Dendritic cell treated with granulocyte-macrophage colony-stimulating factor and Interleukin-4, amounts not matched to agents 40 ng/mL and 50 ng/mL, for 4 days (primary cell): ENCODE data around the gene UTRN.

ENCODE experiments used
- H3K27ac Mint-ChIP-seq: one replicate; pipeline ENCODE4 v1.8.0; 2022; ENCODE audit warnings: mild to moderate bottlenecking, mixed read lengths
- H3K27me3 Mint-ChIP-seq: one replicate; pipeline ENCODE4 v1.8.0; 2022; ENCODE audit warnings: mild to moderate bottlenecking, mixed read lengths
- H3K36me3 Mint-ChIP-seq: one replicate; pipeline ENCODE4 v1.8.0; 2022; ENCODE audit warnings: low read depth, mixed read lengths
- H3K4me1 Mint-ChIP-seq: one replicate; pipeline ENCODE4 v1.8.0; 2022; ENCODE audit warnings: low read depth, mixed read lengths
- H3K4me3 Mint-ChIP-seq: one replicate; pipeline ENCODE4 v1.8.0; 2022; ENCODE audit warnings: mild to moderate bottlenecking, moderate library complexity, mixed read lengths
- H3K9me3 Mint-ChIP-seq: one replicate; pipeline ENCODE4 v1.8.0; 2022; ENCODE audit warnings: mixed read lengths
- intact Hi-C: fragments of 100-400 bp; cut with micrococcal nuclease; formaldehyde crosslinking; loops from one replicate; pipeline ENCODE4 v1.15.0; 2022

Gene UTRN

DNA sequence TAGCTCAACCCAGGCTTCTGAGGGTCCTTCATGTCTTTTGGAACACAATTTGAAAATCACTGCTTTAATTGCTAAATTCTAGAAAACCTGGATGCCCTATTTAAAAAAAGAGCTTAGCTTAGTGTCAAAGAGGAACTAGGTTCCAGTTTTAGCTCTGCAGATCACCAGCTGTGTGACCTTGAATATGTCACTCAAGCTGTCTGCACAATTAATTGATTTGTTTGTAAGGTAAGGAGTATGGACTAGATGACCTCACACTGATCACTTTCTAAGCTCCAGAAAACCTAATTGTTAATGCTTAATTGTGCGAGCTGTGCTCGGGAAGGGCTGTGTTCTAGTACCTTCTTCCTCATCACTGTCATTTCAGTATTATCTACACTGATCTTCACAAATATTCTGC, 26.2 kb downstream of the UTRN start:
- intact Hi-C loops: no loop called here
- no peak overlapping the region for H3K27ac Mint-ChIP-seq
- H3K36me3 Mint-ChIP-seq: peaks cover 25% of the 10 kb centered on the region
- H3K9me3 Mint-ChIP-seq: no peaks in the 10 kb centered on the region
- no peak overlapping the region for H3K4me3 Mint-ChIP-seq
- H3K4me1 Mint-ChIP-seq: peaks cover 17% of the 10 kb centered on the region
- H3K27me3 Mint-ChIP-seq: no peaks in the 10 kb centered on the region

DNA sequence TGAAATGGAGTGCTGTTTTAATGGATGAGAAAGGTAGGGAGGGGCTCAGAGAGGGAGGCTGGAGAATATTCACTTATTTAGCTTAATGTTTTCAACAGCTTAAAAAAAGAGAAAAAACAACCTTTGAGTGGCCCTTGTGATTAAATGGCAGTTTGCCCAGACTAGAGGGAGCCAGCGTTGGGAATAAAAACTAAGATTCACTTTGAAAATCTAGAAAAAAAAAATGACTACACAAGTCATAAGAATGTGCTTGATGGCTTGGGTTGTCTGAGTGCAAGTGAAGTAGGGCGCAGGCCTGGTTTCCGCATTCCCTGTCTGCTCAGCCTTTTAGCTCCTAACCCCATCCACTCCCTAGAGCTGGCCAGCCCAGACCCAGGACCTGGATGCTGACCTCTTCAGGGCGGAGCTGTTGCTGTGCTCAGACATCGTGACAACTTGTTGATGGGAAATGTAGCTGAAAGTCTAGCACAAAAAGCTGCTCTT, 28.9 kb downstream of the UTRN start:
- H3K36me3 Mint-ChIP-seq: peaks cover 11% of the 10 kb centered on the region
- H3K9me3 Mint-ChIP-seq: no peaks in the 10 kb centered on the region
- H3K4me3 Mint-ChIP-seq: no peak overlapping the region
- intact Hi-C loops: no loop called here
- H3K27ac Mint-ChIP-seq: no peak overlapping the region
- H3K4me1 Mint-ChIP-seq: peaks cover 18% of the 10 kb centered on the region
- no peaks in the 10 kb centered on the region for H3K27me3 Mint-ChIP-seq

- Mint-ChIP-seq H3K27me3 (no peaks in the 10 kb centered on the region), H3K27ac (no peak overlapping the region), H3K4me3 (no peak overlapping the region), H3K9me3 (no peaks in the 10 kb centered on the region), H3K4me1 (peaks cover 23% of the 10 kb centered on the region), H3K36me3 (peaks cover 6% of the 10 kb centered on the region)
- intact Hi-C loops: no loop called here
Observed at GRCh38 chr6:144314562-144314961, 29.4 kb downstream of the UTRN start.

DNA sequence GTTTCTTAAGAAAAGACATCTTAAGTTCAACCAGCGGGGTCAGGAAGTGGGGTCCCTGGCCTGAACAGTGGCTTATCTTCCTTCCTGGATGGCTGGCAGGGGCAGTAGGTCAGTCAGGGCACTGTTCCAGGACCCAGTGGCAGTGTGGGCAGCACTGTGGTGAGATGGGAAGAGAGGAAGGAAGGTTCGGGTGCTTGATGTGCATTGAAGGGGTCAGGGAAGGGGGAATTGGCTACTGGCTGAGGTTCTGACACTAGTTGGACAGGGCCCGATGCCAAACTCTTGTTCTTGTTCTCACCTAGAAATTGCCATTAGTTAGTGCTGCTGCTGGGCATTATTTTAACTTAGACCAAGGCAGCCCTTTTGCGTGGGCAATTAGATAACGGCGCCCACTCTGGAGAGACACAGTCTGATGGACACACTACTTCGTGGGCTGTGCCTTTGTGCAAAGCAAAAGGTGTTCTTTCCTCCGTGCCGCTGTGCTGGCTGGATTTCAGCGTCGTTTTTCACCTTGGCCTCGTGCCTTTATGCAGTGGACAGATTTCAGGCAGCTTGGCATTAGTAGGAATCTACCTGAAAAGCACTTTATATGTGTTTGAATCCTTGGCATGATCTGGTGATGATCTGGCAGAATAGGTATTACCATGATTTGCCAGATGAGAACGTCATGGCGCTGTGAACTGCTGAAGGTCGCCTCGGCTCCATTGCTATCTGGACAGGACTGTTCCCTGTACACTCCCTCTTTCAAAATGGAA, 30.3 kb downstream of the UTRN start:
- Mint-ChIP-seq H3K27me3 (no peaks in the 10 kb centered on the region), H3K4me3 (no peak overlapping the region), H3K36me3 (no peaks in the 10 kb centered on the region), H3K27ac (peak overlapping the region; percentile 12), H3K4me1 (peaks cover 28% of the 10 kb centered on the region), H3K9me3 (no peaks in the 10 kb centered on the region)
- intact Hi-C loops: no loop called here

DNA sequence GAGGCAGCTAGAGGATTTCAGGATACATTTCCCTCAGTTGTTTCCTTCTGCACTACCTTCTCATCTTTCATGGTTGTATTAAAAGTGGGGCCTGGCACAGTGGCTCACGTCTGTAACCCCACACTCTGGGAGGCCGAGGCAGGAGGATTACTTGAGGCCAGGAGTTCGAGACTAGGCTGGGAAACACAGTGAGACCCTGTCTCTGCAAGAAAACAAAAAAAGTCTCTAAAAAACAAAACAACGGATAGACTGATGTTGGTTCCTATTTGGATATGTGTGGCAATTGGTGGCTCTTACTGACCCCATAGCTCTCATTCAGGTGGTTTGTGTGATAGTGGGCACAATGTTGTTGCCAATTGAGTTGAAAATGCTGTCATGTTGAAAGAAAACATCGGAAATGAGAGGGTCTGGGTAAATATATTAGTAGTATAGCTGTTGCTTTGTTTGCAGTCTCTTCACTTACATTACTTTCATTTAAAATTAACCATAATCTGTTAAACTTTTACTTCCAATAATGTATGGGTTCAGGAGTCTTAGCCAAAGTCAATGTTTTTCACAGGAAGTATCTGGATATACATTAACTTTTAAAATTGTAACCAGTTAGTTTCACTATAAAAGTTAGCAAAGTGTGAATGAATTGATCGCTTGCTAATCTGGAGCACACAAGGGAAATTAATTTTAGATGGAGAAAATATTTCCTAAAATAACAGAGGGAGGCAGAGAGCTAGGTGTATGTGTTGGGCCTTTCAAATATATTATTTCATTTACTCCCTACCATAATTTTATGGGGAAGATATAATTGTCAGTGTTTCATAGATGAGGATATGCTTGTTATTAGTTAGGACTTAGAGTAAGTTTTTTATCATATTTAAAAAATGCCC, 31.1 kb downstream of the UTRN start:
- H3K4me1 Mint-ChIP-seq: peaks cover 28% of the 10 kb centered on the region
- no peaks in the 10 kb centered on the region for H3K9me3 Mint-ChIP-seq
- intact Hi-C loops: no loop called here
- no peaks in the 10 kb centered on the region for H3K27me3 Mint-ChIP-seq
- H3K36me3 Mint-ChIP-seq: no peaks in the 10 kb centered on the region
- no peak overlapping the region for H3K4me3 Mint-ChIP-seq
- no peak overlapping the region for H3K27ac Mint-ChIP-seq

GRCh38 chr6:144316862-144317195, 31.7 kb downstream of the UTRN start:
- no peaks in the 10 kb centered on the region for H3K27me3 Mint-ChIP-seq
- no peak overlapping the region for H3K4me3 Mint-ChIP-seq
- peaks cover 28% of the 10 kb centered on the region for H3K4me1 Mint-ChIP-seq
- H3K36me3 Mint-ChIP-seq: no peaks in the 10 kb centered on the region
- no peaks in the 10 kb centered on the region for H3K9me3 Mint-ChIP-seq
- no peak overlapping the region for H3K27ac Mint-ChIP-seq
- intact Hi-C loops: no loop called here

DNA sequence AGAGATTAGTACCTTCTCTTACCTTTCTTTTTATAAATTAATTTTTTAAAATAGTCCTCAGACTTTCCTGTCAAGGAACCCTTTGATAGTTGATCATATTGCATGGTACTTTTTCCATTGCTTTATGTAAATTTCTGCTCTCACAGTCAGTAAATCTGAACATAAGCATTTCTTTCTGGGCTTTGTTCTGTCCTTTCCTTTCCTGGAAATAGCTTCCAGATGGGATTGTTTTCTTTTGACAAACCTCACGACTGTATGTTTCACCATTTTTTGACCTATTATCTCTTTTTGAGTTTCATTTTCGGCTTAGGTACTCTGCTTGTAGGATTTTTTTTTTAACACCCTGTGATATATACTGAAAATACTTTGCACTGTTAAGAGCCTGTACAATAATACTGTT, 32.6 kb downstream of the UTRN start:
- Mint-ChIP-seq H3K27me3 (no peaks in the 10 kb centered on the region), H3K27ac (no peak overlapping the region), H3K9me3 (no peaks in the 10 kb centered on the region), H3K4me1 (peaks cover 25% of the 10 kb centered on the region), H3K36me3 (no peaks in the 10 kb centered on the region), H3K4me3 (no peak overlapping the region)
- intact Hi-C loops: no loop called here

DNA sequence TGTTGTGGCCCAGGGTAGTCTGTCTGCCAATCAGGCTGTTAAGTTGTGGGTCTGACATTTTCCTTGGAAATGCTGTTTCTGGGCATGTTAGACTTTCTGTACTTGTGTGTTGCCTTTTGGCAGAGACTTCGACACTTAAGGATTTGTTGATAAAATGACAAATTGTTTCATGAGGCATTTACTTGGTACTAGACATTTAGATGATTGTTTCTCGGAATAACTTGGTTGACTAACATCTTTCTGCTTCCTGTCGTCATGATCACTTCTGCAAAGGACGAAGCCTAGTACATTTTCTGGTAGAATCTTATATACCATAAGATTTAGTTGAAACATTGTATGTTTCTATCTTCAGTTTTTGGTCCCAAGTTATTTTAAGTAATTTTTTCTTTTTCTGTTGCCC, 34.1 kb downstream of the UTRN start:
- H3K4me3 Mint-ChIP-seq: no peak overlapping the region

DNA sequence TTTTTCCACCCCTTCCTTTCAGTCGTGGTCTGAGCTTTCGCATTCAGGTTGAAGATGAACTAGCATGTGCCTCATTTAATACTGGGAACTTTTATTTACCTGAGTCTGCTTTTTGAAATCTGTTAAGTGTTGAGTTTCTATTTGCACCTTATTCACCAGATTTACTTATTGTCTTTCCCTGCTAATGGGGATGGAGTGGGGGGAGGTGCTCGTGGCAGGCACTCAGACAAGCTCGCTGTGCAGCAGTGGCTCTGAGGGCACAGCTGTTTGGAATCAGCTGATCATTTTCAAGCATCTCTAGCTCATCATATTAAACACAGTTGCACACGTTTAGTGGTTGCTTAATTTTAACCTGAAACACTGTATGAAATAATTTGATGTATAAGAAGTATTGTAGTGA, 35.6 kb downstream of the UTRN start:
- no peak overlapping the region for H3K4me3 Mint-ChIP-seq
- intact Hi-C loops: no loop called here
- no peaks in the 10 kb centered on the region for H3K36me3 Mint-ChIP-seq
- H3K27ac Mint-ChIP-seq: no peak overlapping the region
- H3K9me3 Mint-ChIP-seq: no peaks in the 10 kb centered on the region
- H3K4me1 Mint-ChIP-seq: peaks cover 19% of the 10 kb centered on the region
- no peaks in the 10 kb centered on the region for H3K27me3 Mint-ChIP-seq

More for the DNA sequence above, 34.1 kb downstream of the UTRN start:
- H3K4me1 Mint-ChIP-seq: peaks cover 19% of the 10 kb centered on the region
- no peaks in the 10 kb centered on the region for H3K27me3 Mint-ChIP-seq
- H3K27ac Mint-ChIP-seq: peak overlapping the region; percentile 71
- no peaks in the 10 kb centered on the region for H3K36me3 Mint-ChIP-seq
- H3K9me3 Mint-ChIP-seq: no peaks in the 10 kb centered on the region
- intact Hi-C loops: no loop called here

DNA sequence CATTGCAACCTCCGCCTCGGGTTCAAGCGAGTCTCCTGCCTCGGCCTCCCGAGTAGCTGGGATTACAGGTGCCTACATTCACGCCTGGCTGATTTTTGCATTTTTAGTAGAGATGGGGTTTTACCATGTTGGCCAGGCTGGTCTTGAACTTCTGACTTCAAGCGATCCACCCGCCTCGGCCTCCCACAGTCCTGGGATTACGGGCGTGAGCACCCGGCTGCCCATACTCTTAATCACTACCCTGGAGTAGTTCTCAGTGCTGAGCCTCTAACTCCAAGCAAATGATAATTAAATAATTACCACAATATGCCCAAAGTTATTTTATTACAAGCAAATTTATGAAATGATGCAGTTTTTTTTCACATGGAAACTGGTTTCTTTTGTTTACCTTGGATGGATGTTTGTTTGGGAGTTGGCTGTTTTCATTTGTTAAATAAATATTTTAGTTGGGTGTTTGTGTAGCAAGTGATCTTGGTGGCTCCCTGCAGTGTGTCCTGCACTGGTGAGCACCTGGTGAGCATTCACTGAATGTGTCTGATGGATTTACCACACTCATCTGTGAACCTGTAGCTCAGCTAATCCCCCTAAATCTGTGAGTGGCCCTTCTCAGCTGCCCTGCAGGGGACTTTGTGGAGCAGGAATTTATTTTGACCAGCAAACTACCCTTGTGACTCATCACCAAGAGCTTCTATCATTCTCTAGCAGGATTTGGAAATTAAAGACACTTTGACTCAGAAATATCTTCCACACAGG, 36.9 kb downstream of the UTRN start:
- intact Hi-C loops: no loop called here
- H3K36me3 Mint-ChIP-seq: no peaks in the 10 kb centered on the region
- no peaks in the 10 kb centered on the region for H3K27me3 Mint-ChIP-seq
- no peak overlapping the region for H3K27ac Mint-ChIP-seq
- no peaks in the 10 kb centered on the region for H3K9me3 Mint-ChIP-seq
- peaks cover 19% of the 10 kb centered on the region for H3K4me1 Mint-ChIP-seq
- no peak overlapping the region for H3K4me3 Mint-ChIP-seq

DNA sequence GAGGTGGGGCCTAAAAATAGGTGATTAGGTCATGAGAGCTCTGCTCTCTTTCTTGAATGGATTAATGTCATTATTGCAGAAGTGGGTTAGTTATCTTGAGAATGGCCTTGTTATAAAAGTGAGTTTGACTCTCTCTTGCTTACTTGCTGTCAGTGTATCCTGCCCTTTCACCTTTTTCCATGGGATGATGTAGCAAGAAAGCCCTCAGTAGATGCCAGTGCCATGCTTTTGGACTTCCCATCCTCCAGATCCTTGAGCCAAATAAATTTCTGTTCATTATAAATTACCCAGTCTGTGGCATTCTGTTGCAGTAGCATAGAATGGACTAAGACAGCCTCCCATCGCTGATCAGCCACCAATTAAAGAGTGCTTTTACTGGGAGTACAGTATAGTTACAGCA, 40.1 kb downstream of the UTRN start:
- H3K27ac Mint-ChIP-seq: no peak overlapping the region
- H3K4me1 Mint-ChIP-seq: peaks cover 12% of the 10 kb centered on the region

GRCh38 chr6:144326393-144326792, 41.3 kb downstream of the UTRN start:
- Mint-ChIP-seq H3K4me3 (no peak overlapping the region), H3K4me1 (peaks cover 18% of the 10 kb centered on the region), H3K27ac (no peak overlapping the region), H3K36me3 (no peaks in the 10 kb centered on the region), H3K9me3 (no peaks in the 10 kb centered on the region), H3K27me3 (no peaks in the 10 kb centered on the region)
- intact Hi-C loops: no loop called here

More for the DNA sequence above, 40.1 kb downstream of the UTRN start:
- intact Hi-C loops: no loop called here
- H3K27me3 Mint-ChIP-seq: no peaks in the 10 kb centered on the region
- H3K9me3 Mint-ChIP-seq: no peaks in the 10 kb centered on the region
- no peak overlapping the region for H3K4me3 Mint-ChIP-seq
- no peaks in the 10 kb centered on the region for H3K36me3 Mint-ChIP-seq

- intact Hi-C loops: no loop called here
- no peak overlapping the region for H3K27ac Mint-ChIP-seq
- no peaks in the 10 kb centered on the region for H3K36me3 Mint-ChIP-seq
Observed at GRCh38 chr6:144327081-144327480, 41.9 kb downstream of the UTRN start.

More at GRCh38 chr6:144327081-144327480, 41.9 kb downstream of the UTRN start:
- Mint-ChIP-seq H3K27me3 (no peaks in the 10 kb centered on the region), H3K4me1 (peaks cover 18% of the 10 kb centered on the region), H3K4me3 (no peak overlapping the region), H3K9me3 (no peaks in the 10 kb centered on the region)
